GM18517 (cell line): Measurements from ENCODE around the gene TSPAN33.
"Not testable (repeated sequence)": the region's sequence is repeated elsewhere in the genome, so short reads cannot be mapped to it uniquely, and the experiment has no call there.

ENCODE experiments used
- ATAC-seq: cut with Tn5 transposase; IDR thresholded peaks from one replicate; pipeline ENCODE4 v1.9.1; 2021; ENCODE audit warnings: mild to moderate bottlenecking, moderate library complexity; ENCODE audit not compliant: unreplicated experiment

The TSPAN33 gene, protein sequence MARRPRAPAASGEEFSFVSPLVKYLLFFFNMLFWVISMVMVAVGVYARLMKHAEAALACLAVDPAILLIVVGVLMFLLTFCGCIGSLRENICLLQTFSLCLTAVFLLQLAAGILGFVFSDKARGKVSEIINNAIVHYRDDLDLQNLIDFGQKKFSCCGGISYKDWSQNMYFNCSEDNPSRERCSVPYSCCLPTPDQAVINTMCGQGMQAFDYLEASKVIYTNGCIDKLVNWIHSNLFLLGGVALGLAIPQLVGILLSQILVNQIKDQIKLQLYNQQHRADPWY

DNA sequence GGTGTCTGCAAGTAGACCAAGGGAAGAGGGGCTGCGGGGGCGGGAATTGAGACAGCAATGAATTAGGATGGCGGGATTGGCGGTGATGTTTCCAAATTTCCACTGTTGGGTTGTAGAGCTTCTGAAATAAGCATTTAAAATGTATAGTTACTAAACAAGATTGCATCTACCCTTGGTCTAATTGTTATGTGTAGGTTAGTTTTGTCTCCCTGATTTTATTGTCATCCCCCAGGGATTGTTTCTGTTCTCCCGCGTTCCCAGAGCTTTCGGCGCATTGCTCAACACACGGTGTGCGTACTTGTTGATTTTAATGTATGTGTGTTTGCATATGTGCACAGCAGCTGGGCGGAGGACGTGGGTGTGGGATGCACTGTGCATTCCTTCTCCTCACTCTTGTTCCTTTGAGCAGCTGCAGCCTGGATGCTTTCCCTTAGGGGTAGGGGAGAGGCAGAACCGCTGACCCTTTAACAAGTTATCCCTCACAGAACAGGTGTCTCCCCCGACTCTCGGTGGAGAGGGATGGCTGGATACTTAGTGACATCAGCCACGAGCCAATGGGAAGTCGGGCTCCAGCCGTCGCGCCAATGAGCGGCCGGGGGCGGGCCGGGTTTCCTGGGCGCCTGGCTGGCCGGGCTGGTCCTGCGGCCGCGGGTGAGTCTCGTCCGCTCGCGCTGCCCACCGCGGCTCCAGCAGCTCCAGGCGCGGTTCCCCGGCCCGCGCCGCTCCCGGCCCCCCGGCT lies at the start of gene TSPAN33:
TSS of gene TSPAN33 (plus strand) at position 613 of the 739 bp plus-strand sequence. CDS start 274 bp downstream, outside the sequence.
- peak; percentile 57 for ATAC-seq

DNA sequence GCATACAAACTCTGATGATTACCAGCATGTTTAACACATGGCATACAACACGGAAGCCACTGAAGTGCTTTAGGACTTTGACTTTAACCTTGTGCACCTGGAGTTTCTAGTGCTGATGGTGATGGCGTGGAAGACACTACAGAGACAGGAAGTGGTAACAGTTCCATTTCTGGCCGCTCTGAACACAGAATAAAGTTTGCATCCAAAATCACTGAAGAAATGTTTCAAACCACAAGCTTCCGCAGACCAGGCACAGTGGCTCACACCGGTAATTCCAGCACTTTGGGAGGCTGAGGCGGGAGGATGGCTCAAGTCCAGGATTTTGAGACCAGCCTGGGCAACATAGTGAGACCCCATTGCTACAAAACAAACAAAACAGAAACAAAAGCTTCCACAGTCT lies 49.2 kb upstream of the TSPAN33 start:
- peak; percentile 85 for ATAC-seq

DNA sequence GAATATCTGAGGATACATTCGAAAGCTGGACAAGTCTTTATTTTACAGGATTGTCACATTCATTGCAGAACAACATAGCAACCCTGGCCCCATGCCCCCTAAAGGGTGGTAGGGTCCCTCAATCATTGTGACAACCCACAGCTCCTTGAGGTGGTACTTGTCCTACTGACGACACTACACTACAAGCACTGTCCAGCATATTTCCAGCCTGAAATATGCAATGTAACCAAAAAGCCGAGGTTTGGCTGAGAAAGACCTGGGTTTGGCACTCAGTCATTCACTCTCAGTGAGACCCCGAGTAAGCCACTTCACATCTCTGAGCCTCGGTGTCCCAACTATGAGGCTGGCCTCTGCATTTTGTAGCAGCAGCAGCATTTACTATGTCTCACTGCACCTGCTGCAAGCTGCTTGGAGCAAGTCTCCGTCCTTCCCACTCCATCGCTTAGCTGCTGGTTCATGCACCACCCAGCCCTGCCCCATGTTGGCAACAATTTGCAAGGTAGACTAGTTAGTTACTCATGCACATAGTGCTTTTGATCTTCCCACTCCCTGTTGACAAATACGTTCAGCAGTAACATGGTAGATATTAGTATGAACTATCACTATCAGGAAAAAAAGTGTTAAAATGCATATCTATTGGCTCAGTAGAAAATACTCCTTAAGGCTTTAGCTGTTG lies 46.0 kb upstream of the TSPAN33 start:
- no peak for ATAC-seq

DNA sequence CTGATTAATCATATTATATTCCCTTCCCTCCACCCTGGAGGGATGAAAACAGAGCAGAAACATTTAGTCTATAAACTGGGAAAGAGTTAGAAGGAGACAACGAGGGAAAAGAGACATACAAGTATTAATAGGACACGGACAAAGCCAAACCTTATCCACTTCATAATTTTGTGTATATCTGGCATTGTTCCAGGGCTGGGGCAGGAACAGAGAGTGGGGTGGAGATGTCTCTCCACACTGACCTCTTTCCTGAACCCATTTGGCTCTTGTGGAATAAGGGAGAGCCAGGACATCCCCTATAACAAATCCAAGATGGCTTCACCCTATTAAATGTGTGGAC lies 43.7 kb upstream of the TSPAN33 start:
- no peak for ATAC-seq

DNA sequence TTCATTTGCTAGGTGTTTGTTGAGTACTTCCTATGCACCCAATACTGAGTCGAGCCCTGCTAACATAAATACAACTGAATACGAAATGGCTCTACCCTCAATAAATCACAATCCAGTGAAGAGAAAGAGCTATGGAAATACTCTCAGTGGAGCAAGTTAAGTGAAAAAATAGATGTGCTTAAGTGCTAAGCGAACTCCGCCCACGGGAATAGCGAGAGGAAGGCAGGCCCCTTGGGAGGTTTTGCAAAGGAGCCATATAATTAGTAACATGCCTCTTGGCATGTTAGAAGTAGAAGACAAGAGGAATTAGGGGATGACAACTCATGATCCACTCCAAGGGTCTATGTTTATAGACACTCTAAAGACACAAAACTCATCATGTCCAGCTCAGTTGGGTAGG lies 42.8 kb upstream of the TSPAN33 start:
- no peak for ATAC-seq

DNA sequence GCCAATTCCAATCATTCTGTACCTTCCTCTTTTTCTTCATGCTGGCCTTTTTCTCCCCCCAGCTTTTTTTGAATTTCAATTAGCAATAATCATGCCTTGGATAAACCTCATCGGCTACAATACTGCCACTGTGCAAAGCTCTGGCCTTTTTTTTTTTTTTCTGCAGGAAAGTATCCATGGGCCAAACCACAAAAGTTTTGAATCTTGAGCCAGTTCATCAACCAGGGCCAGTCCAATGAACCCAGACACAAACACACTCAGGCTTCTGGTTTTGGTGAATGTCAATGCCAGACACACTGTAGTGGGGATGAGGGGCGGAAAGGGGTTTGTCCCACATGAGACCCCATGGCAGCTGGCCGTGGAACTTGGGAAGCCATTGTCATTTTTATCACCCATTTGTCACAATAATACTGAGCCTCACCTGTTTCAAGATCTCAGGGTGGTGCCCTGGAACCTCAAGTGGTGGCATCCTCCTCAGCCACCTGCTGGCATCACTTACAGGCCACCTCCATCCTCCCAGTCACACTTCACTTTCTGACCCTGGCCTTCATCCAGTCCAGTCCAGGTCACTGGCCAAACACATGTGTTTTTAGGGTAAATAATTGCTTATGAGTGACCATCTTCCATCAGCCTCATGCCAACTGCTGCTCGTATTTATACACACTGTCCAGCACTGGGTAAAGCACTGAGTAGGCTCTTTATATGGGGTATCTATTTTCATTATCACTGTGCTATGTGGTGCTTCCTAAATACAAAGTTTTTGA lies 40.8 kb upstream of the TSPAN33 start:
- ATAC-seq, result no peak

DNA sequence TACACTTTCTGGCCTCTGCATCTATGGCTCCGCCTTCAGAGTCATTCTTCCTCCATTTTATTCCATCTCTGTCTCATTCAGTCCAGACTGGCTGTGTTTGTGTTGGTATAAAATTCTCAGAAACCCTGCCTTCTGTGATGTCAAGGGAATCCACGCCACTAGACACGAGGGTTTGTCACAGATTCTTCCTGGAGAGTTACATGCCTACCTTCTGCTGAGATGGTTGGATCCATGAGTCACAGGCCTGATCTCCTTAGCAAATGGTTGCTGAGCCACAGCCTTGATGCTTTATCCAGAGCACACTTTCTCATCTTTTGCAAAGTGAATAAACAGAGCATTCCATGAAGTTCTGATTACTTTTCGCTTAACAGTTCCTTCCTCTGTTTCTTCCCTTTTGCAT lies 35.9 kb upstream of the TSPAN33 start:
- no peak for ATAC-seq

DNA sequence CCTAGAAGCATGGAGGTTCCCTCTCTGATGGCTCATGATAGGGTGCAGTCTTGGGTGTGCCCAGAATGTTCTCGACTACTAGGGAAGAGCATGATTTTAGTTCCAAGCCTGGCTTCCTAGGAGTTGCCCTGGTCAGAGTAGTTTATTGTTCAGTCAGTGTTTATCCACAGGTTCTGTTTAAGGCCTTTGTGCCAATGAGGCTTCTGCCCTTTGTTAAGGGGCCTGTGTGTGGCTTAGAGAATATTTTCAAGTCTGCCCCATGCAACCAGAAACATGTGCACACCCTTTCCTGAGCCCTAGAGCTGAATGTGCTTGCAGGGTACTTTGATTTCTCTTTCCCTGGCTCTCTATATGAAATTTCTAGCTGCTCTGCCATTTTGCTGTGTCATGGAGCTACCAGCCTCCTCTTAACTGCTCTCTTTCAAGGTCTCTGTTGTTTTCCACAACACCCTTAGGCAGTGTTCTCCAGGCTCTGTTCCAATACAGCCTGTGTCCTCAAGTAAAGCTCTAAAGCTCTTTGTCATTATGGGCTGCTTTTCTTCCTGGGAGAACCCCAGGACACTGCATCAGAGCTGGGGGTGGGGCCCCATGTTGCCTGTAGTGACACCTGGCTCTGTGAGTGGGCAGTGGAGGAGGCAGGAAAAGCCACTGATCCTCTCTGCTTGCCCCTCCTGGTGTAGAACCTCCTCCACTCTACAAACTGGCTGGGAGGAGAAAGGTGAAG lies 34.1 kb upstream of the TSPAN33 start:
- no peak for ATAC-seq

DNA sequence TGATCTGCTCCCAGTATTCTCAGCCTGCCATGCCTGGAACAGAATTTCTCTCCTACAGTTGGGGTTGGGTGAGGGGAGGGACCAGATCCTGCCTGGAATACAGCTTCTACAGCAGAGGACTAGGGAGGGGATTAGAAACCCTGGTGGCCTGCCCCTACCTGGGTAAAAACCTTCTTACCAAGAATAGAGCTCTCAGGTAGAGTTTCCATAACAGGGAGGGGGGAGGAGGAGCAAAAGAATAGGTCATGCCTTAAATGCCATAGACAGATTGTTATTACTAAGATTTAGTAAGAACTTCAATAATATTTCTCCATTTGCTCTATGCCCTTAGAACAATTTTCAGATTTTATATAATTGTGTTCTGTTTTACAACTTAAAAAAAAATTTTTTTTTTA lies 33.5 kb upstream of the TSPAN33 start:
- ATAC-seq, result no peak

DNA sequence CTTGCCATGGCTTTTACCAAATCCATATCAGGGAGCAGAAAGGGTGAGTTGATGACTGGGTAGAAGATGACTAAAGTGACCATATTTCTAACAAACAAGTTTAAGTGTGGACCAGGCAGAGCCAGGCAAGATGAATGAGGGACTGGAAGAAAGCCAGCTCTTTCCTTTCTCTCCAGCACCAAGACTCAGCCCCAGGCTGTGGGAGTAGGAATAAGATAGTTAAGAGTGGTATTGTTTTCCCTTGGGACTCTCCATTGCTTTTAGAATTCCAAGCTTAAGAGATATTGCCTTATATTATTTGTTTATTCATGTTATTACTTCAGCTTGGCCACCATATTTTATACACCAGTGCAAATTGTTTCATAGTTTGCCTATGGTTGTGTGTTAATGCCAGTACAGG lies 28.8 kb upstream of the TSPAN33 start:
- no peak for ATAC-seq

DNA sequence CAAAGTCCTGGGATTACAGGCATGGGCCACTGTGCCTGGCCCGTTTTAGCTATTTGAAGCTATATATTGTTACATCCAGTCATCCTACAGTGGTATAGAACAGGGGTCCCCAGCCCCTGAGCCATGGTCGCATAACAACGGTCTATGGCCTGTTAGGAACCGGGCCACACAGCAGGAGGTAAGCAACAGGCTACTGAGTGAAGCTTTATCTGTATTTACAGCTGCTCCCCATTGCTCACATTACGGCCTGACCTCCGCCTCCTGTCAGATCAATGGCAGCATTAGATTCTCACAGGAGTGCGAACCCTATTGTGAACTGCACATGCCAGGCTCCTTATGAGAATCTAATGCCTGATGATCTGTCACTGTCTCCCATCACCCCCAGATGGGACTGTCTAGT lies 26.3 kb upstream of the TSPAN33 start:
- ATAC-seq, result no peak

DNA sequence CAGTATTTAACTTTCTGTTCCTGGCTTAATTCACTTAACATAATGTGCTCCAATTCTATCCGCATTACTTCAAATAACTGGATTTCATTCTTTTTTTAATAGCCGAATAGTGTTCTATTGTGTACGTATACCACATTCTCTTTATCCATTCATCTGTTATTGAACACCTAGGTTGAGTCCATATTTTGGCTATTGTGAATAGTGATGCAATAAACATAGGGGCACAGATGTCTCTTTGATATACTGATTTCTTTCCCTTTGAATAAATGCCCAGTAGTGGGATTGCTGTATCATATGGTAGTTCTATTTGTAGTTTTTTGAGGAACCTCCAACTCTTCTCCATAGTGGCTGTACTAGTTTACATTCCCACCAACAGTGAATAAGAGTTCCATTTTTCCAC lies 25.5 kb upstream of the TSPAN33 start:
- no peak for ATAC-seq

DNA sequence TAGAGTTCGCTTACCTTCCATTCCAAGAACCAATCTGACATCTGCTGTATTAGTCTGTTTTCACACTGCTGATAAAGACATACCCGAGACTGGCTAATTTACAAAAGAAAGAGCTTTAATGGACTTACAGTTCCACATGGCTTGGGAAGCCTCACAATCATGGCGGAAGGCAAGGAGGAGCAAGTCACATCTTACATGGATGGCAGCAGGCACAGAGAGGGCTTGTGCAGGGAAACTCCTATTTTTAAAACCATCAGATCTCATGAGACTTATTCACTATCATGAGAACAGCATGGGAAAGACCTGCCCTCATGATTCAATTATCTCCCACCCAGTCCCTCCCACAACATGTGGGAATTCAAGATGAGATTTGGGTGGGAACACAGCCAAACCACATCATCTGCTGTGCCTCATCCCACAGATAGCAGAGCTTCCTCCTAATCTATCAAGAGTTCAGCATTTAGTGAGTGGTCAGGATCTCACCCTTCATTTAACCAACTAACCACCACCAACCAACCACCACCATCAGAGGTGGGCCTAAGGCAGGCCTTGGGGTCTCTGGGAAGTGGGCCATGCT lies 22.9 kb upstream of the TSPAN33 start:
- ATAC-seq, result not testable (repeated sequence)

DNA sequence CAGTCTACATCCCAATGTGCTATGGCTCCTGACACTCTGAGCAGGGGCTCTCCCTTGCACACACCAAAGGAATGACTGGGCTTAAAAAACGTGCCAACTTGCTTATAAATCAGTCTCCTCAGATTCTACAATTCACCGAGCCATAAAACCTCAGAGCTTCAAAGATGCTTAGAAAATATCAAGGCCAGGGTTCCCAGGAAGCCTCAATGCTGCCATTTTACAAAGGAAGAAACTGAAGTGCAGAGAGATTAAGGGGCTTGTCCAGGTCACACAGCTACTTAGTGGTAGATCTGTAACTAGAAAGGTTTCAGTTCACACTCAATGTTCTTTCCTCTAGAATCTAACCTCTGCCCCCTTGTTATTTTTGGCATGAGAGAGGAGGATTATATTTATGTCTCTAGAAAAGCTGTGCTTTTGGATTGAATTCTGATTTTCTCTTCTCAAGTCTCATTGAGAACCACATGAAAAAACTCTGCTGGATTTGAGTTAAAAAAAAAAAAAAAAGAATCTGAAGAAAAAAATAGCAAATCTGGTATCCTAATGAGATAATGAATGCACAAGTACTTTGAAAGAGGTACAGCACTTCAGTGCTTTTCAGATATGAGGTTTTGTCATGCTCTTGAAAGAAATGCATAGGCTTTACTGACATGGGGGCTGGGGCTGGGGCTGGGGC lies 22.3 kb upstream of the TSPAN33 start:
- peak; percentile 62 for ATAC-seq

DNA sequence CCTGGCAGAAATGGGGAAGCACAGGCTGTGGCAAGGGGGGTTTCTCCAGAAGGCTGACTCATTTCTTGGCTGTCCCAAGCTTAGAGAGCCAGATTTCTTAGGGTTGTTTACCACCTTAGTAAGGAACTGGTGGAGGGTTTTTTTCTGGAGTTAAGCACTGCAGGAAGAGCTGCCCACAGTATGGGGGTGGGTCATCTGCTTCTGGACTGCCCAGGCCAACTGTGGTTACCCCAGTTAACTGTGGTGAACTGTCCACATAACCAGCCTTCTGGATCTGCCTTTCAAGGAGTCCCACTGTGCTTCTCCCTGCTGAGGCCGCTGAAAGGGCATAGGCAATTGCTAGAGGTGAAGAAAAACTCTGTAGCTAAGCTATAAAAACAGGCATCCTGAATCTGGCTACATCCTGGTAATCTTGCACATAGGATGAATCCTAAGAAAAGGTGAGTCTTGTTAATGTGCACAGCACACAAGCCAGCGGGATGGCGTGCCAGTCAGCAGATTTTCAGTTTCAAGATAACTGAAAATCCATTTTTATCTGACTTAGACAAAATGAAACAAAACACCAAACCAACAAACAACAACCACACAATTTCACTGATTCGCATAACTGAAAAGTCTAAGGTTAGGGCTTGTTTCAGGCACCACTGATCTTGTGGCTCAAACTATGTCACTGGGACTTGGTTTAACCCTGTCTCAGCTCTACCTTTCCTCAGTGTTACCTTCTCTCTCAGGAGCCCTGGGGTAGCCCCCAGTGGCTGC lies 21.6 kb upstream of the TSPAN33 start:
- ATAC-seq, result peak; percentile 68

DNA sequence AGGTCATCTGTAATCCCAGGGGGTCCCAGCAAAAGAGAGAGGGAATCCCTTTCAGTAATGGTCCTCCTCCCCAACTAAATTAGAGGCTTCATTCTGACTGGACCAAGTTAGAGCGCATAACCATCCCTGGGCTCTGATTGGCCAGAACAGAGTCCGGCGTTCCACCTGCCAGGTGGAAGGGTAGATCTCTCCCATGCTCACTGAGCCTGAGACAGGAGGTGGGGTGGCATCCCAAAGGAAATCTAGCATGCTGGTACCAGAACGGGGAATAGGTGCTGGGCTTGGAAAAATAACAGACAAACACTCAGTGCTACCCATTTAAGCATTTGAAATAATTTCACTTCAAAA lies 21.0 kb upstream of the TSPAN33 start:
- ATAC-seq, result peak; percentile 26

DNA sequence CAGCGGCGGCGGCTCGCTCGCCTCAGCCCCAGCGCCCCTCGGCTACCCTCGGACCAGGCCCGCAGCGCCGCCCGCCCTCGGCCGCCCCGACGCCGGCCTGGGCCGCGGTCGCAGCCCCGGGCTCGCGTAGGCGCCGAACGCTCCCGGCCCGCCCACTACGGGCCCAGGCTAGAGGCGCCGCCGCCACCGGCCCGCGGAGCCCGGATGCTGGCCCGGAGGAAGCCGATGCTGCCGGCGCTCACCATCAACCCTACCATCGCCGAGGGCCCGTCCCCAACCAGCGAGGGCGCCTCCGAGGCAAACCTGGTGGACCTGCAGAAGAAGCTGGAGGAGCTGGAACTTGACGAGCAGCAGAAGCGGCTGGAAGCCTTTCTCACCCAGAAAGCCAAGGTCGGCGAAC lies 18.2 kb upstream of the TSPAN33 start:
- no peak for ATAC-seq

DNA sequence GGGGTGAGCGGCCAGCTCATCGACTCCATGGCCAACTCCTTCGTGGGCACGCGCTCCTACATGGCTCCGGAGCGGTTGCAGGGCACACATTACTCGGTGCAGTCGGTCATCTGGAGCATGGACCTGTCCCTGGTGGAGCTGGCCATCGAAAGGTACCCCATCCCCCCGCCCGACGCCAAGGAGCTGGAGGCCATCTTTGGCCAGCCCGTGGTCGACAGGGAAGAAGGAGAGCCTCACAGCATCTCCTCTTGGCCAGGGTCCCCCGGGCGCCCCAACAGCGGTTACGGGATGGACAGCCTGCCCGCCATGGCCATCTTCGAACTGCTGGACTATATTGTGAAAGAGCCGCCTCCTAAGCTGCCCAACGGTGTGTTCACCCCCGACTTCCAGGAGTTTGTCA lies 17.4 kb upstream of the TSPAN33 start:
- ATAC-seq, result no peak

DNA sequence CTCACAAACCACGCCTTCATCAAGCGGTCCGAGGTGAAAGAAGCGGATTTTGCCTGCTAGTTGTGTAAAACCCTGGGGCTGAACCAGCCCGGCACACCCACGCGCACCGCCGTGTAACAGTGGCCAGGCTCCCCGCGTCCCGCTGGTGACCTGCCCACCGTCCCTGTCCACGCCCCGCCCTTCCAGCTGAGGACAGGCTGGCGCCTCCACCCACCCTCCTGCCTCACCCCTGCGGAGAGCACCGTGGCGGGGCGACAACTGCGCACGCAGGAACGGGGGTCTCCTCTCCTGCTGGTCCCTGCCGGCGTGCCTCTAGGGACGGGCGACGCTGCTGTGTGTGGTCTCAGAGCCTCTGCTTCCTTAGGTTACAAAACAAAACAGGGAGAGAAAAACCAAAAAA lies 16.9 kb upstream of the TSPAN33 start:
- ATAC-seq, result no peak
